Neural progenitor cell (in vitro differentiated cells): Measurements from ENCODE around the gene PPARG.

Experiments
- CTCF ChIP-seq: fragments of 200-600 bp; sonication (generic); IDR thresholded peaks from 2 replicates; pipeline ENCODE4 v1.5.1; 2017; ENCODE audit warnings: antibody characterized with exemption, mild to moderate bottlenecking
- EZH2 ChIP-seq: fragments of 200-600 bp; sonication (generic); IDR thresholded peaks from 2 replicates; pipeline ENCODE4 v1.6.1; 2017; ENCODE audit warnings: antibody characterized with exemption, mild to moderate bottlenecking, moderate library complexity

GRCh38 chr3:12258911-12259310, 30.0 kb upstream of the PPARG start:
- TF ChIP-seq CTCF (no peak), EZH2 (no peak)
